ENCODE results near the gene STRN4. TPM values are rescaled to one million over a fixed set of nuclear protein-coding genes. Genes with fewer than 3 reads are reported as not detected.

The STRN4 gene
- total RNA-seq, 2 donors from 2014 or later = 51.4 to 55.5 TPM

DNA sequence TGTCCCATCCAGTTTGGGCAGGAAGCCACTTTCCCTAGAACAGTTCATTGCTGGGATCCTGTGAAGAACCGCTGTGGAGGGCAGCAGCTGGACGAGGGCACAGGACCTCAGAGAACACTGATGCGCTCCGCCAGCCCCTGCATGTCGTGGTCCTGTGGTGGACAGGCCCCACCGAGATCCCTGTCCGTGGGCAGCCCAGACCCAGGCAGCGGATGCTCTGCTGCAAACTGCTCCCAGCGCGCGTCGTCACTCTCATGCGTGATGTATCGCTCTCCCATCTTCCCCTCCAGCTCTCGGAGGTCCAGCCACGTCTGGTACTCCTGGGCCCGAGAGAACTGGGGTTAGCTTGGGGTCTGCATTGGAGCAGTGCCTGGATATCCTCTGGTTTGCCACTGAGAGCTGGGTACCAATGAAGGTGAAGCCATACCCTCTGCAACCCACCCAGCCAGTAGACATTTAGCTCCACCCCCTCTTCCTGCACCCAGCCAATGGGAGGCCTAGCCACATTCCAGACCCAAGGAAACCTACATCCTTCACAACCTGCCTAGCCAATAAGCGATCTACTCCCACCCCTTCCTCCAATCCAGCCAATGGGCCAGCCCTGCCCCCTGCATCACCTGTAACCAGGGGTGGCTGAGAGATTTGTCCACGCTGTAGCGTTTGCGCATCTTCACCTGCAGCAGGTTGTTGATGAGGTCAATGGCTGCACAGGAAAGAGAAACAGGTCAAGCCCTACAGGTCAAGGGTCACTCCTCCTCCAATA, 71.7 kb downstream of the STRN4 start:
- 88 to 95% methylated on average over 11 to 21 of the region's 21 CpGs for WGBS, 2 donors
- DNase-seq = no peak
- peak; percentile 22 for ATAC-seq
- intact Hi-C loops (cut with DNase I) = no loop called here
- H3K9me3 ChIP-seq = no peaks in the 10 kb centered on the region
- no peak overlapping the region for H3K27ac ChIP-seq
- peaks cover 8 to 19% of the 10 kb centered on the region in 2 donors for H3K36me3 ChIP-seq (replicated peaks in 1 of 2; ENCODE audit: insufficient read depth in 1 of 2, low read depth in 2 of 2)
- H3K4me1 ChIP-seq = no peaks in the 10 kb centered on the region
- no peaks in the 10 kb centered on the region for H3K27me3 ChIP-seq
- no peak for TF ChIP-seq POLR2A (IDR thresholded peaks at IDR 0.05)
- TF ChIP-seq, protein P1, sequence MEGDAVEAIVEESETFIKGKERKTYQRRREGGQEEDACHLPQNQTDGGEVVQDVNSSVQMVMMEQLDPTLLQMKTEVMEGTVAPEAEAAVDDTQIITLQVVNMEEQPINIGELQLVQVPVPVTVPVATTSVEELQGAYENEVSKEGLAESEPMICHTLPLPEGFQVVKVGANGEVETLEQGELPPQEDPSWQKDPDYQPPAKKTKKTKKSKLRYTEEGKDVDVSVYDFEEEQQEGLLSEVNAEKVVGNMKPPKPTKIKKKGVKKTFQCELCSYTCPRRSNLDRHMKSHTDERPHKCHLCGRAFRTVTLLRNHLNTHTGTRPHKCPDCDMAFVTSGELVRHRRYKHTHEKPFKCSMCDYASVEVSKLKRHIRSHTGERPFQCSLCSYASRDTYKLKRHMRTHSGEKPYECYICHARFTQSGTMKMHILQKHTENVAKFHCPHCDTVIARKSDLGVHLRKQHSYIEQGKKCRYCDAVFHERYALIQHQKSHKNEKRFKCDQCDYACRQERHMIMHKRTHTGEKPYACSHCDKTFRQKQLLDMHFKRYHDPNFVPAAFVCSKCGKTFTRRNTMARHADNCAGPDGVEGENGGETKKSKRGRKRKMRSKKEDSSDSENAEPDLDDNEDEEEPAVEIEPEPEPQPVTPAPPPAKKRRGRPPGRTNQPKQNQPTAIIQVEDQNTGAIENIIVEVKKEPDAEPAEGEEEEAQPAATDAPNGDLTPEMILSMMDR (IDR thresholded peaks at IDR 0.05) = no peak
- H3K4me3 ChIP-seq = no peak overlapping the region

- H3K9me3 ChIP-seq = no peaks in the 10 kb centered on the region
- H3K27me3 ChIP-seq = no peaks in the 10 kb centered on the region
- no peak overlapping the region for H3K4me3 ChIP-seq
- TF ChIP-seq, protein P1 (IDR thresholded peaks at IDR 0.05) = no peak
- TF ChIP-seq POLR2A (IDR thresholded peaks at IDR 0.05) = no peak
- peaks cover 8 to 14% of the 10 kb centered on the region in 2 donors for H3K36me3 ChIP-seq (replicated peaks in 1 of 2; ENCODE audit: insufficient read depth in 1 of 2, low read depth in 2 of 2)
- H3K4me1 ChIP-seq = no peaks in the 10 kb centered on the region
- DNase-seq = no peak
- H3K27ac ChIP-seq = no peak overlapping the region
- no peak for ATAC-seq
- intact Hi-C loops (cut with DNase I) = no loop called here
Observed at GRCh38 chr19:46670813-46671212, 75.4 kb downstream of the STRN4 start.

MicroRNA genes within 50 kb of the gene (microRNA counts, 767-probe panel; counts per million panel counts)
- 0 to 736 counts per million in 2 donors for microRNA hsa-miR-320e

Small RNA genes within 50 kb of the gene (microRNA-seq; reads per million reads assigned to microRNA genes)
- gene MIR320E (ENCODE audit: borderline number of aligned reads in 2 of 2, borderline replicate concordance in 2 of 2) = 2.2 to 4.7 reads per million in 2 donors

Small RNA genes within 50 kb of the gene (small RNA-seq; reads per million reads assigned to genes)
- gene MIR320E (not detected), gene RF00019 (not detected), gene RN7SL364P (not detected)

Other genes starting within 250 kb of the STRN4 start
- gene CALM3, start 145.1 kb downstream of the STRN4 start, total RNA-seq = 10 to 100 TPM; 70.5 to 79.6 TPM
- 1 to 10 TPM; 5.3 to 9.6 TPM for gene PTGIR, start 121.4 kb downstream of the STRN4 start, total RNA-seq
- gene GNG8, start 110.2 kb downstream of the STRN4 start, total RNA-seq = not detected
- 1 to 10 TPM in 1 of 2 donors, under 1 TPM in 1; 0.99 to 4.4 TPM for gene DACT3, start 85.3 kb downstream of the STRN4 start, total RNA-seq
- 10 to 100 TPM; 18.9 to 58.3 TPM for gene PRKD2, start 29.3 kb downstream of the STRN4 start, total RNA-seq
- gene FKRP, start 393 bp downstream of the STRN4 start, total RNA-seq = 10 to 100 TPM in 1 of 2 donors, 1 to 10 TPM in 1; 8.8 to 13.2 TPM
- 10 to 100 TPM; 31.4 to 39.2 TPM for gene SLC1A5, start 42.1 kb upstream of the STRN4 start, total RNA-seq
- 10 to 100 TPM; 32.2 to 49.1 TPM for gene AP2S1, start 104.4 kb upstream of the STRN4 start, total RNA-seq
- 10 to 100 TPM; 22.8 to 24.7 TPM for gene ARHGAP35, start 114.5 kb upstream of the STRN4 start, total RNA-seq